ENCODE data around the gene LRRC8D.

Gene LRRC8D

GRCh38 chr1:89833183-89834082 lies 12.6 kb downstream of the LRRC8D start:
- Histone ChIP-seq H3K9ac (no peak overlapping the region), H3K4me1 (peaks cover 17 to 85% (median 39%) of the 10 kb centered on the region in 10 experiments; a peak in 18 of 20 replicates), H3K36me3 (peaks cover 0 to 30% (median 8%) of the 10 kb centered on the region in 11 experiments; a peak in 11 of 22 replicates), H3K27me3 (no peaks in the 10 kb centered on the region), H4K20me1 (peaks cover 38 to 100% (median 85%) of the 10 kb centered on the region in 11 experiments; a peak in 17 of 22 replicates), H3K4me3 (no peak overlapping the region), H3K27ac (peak overlapping the region in 1 of 11 experiments; percentile 13; a peak in 1 of 22 replicates), H3K4me2 (peak overlapping the region in 4 of 11 experiments; percentile 19 to 80 (median 50); a peak in 8 of 22 replicates), H3K9me3 (replicated peaks in 1 of 11) (no peaks in the 10 kb centered on the region)
- TF ChIP-seq Cebpa-rat (IDR thresholded peaks at IDR 0.05) = no peak

GRCh38 chr1:89834083-89834704 lies 13.4 kb downstream of the LRRC8D start:
- Histone ChIP-seq H3K9ac (no peak overlapping the region), H3K4me1 (peaks cover 17 to 80% (median 39%) of the 10 kb centered on the region in 10 experiments; a peak in 18 of 20 replicates), H3K4me2 (peak overlapping the region in 3 of 11 experiments; percentile 4 to 80 (median 40); a peak in 4 of 22 replicates), H3K27ac (no peak overlapping the region), H3K9me3 (replicated peaks in 1 of 11) (no peaks in the 10 kb centered on the region), H3K27me3 (no peaks in the 10 kb centered on the region), H4K20me1 (peaks cover 38 to 100% (median 81%) of the 10 kb centered on the region in 11 experiments; a peak in 17 of 22 replicates), H3K36me3 (peaks cover 0 to 28% (median 3%) of the 10 kb centered on the region in 11 experiments; a peak in 6 of 22 replicates), H3K4me3 (no peak overlapping the region)
- no peak for TF ChIP-seq Cebpa-rat (IDR thresholded peaks at IDR 0.05)

GRCh38 chr1:89836252-89837035 lies 15.6 kb downstream of the LRRC8D start:
- H3K4me3 ChIP-seq = no peak overlapping the region
- TF ChIP-seq Cebpa-rat (IDR thresholded peaks at IDR 0.05) = no peak

GRCh38 chr1:89837036-89837481 lies 16.2 kb downstream of the LRRC8D start:
- TF ChIP-seq Cebpa-rat (IDR thresholded peaks at IDR 0.05) = no peak
- H3K36me3 ChIP-seq = peaks cover 0 to 37% (median 4%) of the 10 kb centered on the region in 11 experiments; a peak in 5 of 22 replicates
- no peaks in the 10 kb centered on the region for H3K27me3 ChIP-seq
- peaks cover 21 to 83% (median 36%) of the 10 kb centered on the region in 10 experiments for H3K4me1 ChIP-seq
- no peak overlapping the region for H3K9ac ChIP-seq
- no peak overlapping the region for H3K27ac ChIP-seq
- peak overlapping the region in 2 of 11 experiments; percentile 20 to 27; a peak in 2 of 22 replicates for H3K4me2 ChIP-seq
- H3K4me3 ChIP-seq = no peak overlapping the region
- peaks cover 38 to 100% (median 65%) of the 10 kb centered on the region in 11 experiments; a peak in 17 of 22 replicates for H4K20me1 ChIP-seq
- no peaks in the 10 kb centered on the region for H3K9me3 ChIP-seq (replicated peaks in 1 of 11)

More at GRCh38 chr1:89836252-89837035, 15.6 kb downstream of the LRRC8D start:
- Histone ChIP-seq H3K4me2 (peak overlapping the region in 2 of 11 experiments; percentile 20 to 27; a peak in 4 of 22 replicates), H3K9ac (no peak overlapping the region), H4K20me1 (peaks cover 38 to 100% (median 71%) of the 10 kb centered on the region in 11 experiments; a peak in 17 of 22 replicates), H3K9me3 (replicated peaks in 1 of 11) (no peaks in the 10 kb centered on the region), H3K27ac (no peak overlapping the region), H3K27me3 (no peaks in the 10 kb centered on the region), H3K4me1 (peaks cover 21 to 83% (median 35%) of the 10 kb centered on the region in 10 experiments; a peak in 19 of 20 replicates), H3K36me3 (peaks cover 0 to 36% (median 4%) of the 10 kb centered on the region in 11 experiments; a peak in 5 of 22 replicates)

GRCh38 chr1:89837510-89837909 lies 16.7 kb downstream of the LRRC8D start:
- 0 out of 22 replicates have a peak overlapping the region, but pooled peaks of 1 of the 11 experiments have one; percentile 27 for H3K4me2 ChIP-seq
- H3K36me3 ChIP-seq = peaks cover 0 to 37% (median 4%) of the 10 kb centered on the region in 11 experiments; a peak in 5 of 22 replicates
- no peak overlapping the region for H3K4me3 ChIP-seq
- no peak overlapping the region for H3K9ac ChIP-seq
- TF ChIP-seq Cebpa-rat (IDR thresholded peaks at IDR 0.05) = no peak
- no peak overlapping the region for H3K27ac ChIP-seq
- H3K27me3 ChIP-seq = no peaks in the 10 kb centered on the region
- peaks cover 36 to 100% (median 60%) of the 10 kb centered on the region in 11 experiments; a peak in 17 of 22 replicates for H4K20me1 ChIP-seq
- peaks cover 21 to 83% (median 36%) of the 10 kb centered on the region in 10 experiments for H3K4me1 ChIP-seq
- H3K9me3 ChIP-seq (replicated peaks in 1 of 11) = no peaks in the 10 kb centered on the region

- no peak overlapping the region for H3K4me3 ChIP-seq
- H4K20me1 ChIP-seq = peaks cover 18 to 97% (median 40%) of the 10 kb centered on the region in 11 experiments; a peak in 17 of 22 replicates
- no peak overlapping the region for H3K9ac ChIP-seq
- H3K9me3 ChIP-seq (replicated peaks in 1 of 11) = no peaks in the 10 kb centered on the region
- H3K4me1 ChIP-seq = peaks cover 26 to 79% (median 38%) of the 10 kb centered on the region in 10 experiments
- H3K36me3 ChIP-seq = peaks cover 0 to 31% (median 0%) of the 10 kb centered on the region in 11 experiments; a peak in 6 of 22 replicates
- no peaks in the 10 kb centered on the region for H3K27me3 ChIP-seq
- H3K27ac ChIP-seq = no peak overlapping the region
- H3K4me2 ChIP-seq = no peak overlapping the region
- TF ChIP-seq Cebpa-rat (IDR thresholded peaks at IDR 0.05) = no peak
Observed at GRCh38 chr1:89839516-89839915, 18.7 kb downstream of the LRRC8D start.

- peaks cover 45 to 69% (median 47%) of the 10 kb centered on the region in 10 experiments for H3K4me1 ChIP-seq
- no peak overlapping the region for H3K4me3 ChIP-seq
- peak overlapping the region; percentile 86 to 98 (median 95); a peak in 21 of 22 replicates for H3K4me2 ChIP-seq
- peak overlapping the region in 2 of 11 experiments; percentile 11 to 16; a peak in 1 of 22 replicates for H3K9ac ChIP-seq
- H3K27me3 ChIP-seq = no peaks in the 10 kb centered on the region
- H3K36me3 ChIP-seq = peaks cover 6 to 51% (median 12%) of the 10 kb centered on the region in 11 experiments; a peak in 14 of 22 replicates
- no peak for TF ChIP-seq Cebpa-rat (IDR thresholded peaks at IDR 0.05)
- H3K27ac ChIP-seq = peak overlapping the region in 2 of 11 experiments; percentile 10 to 91; a peak in 2 of 22 replicates
- peaks cover 6 to 97% (median 29%) of the 10 kb centered on the region in 11 experiments; a peak in 16 of 22 replicates for H4K20me1 ChIP-seq
- H3K9me3 ChIP-seq (replicated peaks in 1 of 11) = no peaks in the 10 kb centered on the region
Observed at GRCh38 chr1:89841507-89841906, 20.7 kb downstream of the LRRC8D start.

Data from BLaER1 treated with 17β-estradiol and CSF1 and Interleukin-3, amounts not matched to agents 10 nM and 100 nM (cell line).